Measurements from ENCODE around the gene ACAP3.
A peak's percentile ranks its signal among the peaks of the same experiment; 100 is the strongest.

Gene ACAP3

DNA sequence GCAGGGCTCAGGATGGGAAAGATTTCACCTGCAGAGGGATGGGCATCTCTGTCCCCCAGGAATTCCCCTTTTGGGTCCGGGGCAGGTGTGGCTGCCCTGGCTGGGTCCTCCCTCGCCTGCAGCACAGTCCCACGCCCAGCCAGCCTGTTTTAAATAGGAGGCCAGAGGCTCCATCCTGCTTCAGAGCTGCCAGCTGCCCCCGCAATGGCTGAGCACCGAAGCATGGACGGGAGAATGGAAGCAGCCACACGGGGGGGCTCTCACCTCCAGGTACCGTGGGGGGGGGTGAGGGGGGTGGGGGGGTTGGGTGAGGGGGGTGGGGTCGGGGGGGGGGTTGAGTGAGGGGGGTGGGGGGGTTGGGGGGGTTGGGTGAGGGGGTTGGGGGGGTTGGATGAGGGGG, 23.9 kb downstream of the ACAP3 start:
- no peaks in the 10 kb centered on the region for H3K27me3 Mint-ChIP-seq
- H3K4me1 Mint-ChIP-seq (ENCODE audit: low read depth), result no peaks in the 10 kb centered on the region
- no peak overlapping the region for H3K4me3 Mint-ChIP-seq
- no peaks in the 10 kb centered on the region for H3K9me3 Mint-ChIP-seq (ENCODE audit: low read depth)
- H3K27ac Mint-ChIP-seq, result no peak overlapping the region
- H3K36me3 Mint-ChIP-seq, result no peaks in the 10 kb centered on the region

DNA sequence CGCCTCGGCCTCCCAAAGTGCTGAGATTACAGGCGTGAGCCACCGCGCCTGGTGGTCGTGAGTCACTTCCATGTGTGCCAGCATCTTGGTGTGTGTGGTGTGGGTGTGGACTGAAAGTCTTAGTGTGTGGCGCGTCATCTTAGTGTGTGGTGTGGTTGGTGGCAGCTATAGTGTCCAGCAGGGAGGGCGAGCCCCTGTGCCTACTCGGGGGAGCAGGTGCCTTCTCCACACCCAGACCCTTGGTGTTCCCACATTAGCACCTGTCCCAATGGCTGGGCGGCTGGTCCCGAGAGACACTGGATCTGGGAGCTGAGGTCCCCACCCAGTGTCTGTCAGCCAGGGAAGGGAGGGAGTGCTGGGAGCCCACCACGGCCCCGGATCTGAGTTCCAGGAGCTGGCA, 24.7 kb downstream of the ACAP3 start:
- H3K27ac Mint-ChIP-seq, result no peak overlapping the region
- no peaks in the 10 kb centered on the region for H3K27me3 Mint-ChIP-seq
- H3K36me3 Mint-ChIP-seq, result no peaks in the 10 kb centered on the region
- no peak overlapping the region for H3K4me3 Mint-ChIP-seq
- H3K9me3 Mint-ChIP-seq (ENCODE audit: low read depth), result no peaks in the 10 kb centered on the region
- H3K4me1 Mint-ChIP-seq (ENCODE audit: low read depth), result no peaks in the 10 kb centered on the region

DNA sequence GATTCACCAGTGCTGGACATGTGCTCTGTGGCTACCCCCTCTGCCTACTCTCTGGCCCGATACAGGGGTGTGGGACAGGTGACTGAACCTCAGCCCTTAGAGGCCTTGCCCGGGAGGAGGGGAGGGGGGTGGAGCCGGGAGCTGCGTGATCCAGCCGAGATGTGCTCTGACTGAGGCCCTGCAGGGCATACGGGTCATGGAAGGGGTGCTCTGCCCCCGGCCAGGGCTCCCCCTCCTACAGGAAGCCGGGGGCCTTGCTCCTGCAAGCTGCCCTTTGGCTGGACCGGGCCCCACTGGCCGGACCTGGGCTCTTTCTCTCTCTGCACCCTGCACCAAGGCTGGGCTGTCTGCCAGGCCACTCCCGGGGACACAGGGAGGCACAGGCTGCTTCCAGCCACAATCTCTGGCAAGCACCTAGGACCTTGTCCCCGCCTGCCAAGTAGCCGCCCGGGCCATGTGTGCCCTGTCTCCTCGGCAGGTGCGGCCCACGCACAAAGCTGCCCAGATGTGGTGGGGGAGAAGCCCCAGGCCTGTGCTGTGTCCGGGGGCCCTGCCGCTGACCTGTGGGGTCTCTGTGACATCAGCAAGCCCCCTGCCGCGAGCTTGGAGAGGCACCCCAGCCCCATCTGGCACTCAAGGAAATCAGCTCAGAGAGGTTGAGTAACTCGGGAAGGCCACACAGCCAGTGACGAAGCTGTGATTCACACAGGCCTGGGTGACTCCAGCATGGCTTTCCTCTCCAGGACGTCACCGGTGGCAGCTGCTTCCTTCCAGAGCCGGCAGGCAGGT, 26.0 kb downstream of the ACAP3 start:
- H3K4me3 Mint-ChIP-seq, result no peak overlapping the region
- no peaks in the 10 kb centered on the region for H3K4me1 Mint-ChIP-seq (ENCODE audit: low read depth)
- H3K27ac Mint-ChIP-seq, result no peak overlapping the region

GRCh38 chr1:1280782-1281481, 26.8 kb downstream of the ACAP3 start:
- H3K36me3 Mint-ChIP-seq, result no peaks in the 10 kb centered on the region
- no peak overlapping the region for H3K27ac Mint-ChIP-seq
- no peaks in the 10 kb centered on the region for H3K4me1 Mint-ChIP-seq (ENCODE audit: low read depth)
- no peaks in the 10 kb centered on the region for H3K27me3 Mint-ChIP-seq
- no peak overlapping the region for H3K4me3 Mint-ChIP-seq
- no peaks in the 10 kb centered on the region for H3K9me3 Mint-ChIP-seq (ENCODE audit: low read depth)

More for the DNA sequence above, 26.0 kb downstream of the ACAP3 start:
- no peaks in the 10 kb centered on the region for H3K27me3 Mint-ChIP-seq
- no peaks in the 10 kb centered on the region for H3K36me3 Mint-ChIP-seq
- no peaks in the 10 kb centered on the region for H3K9me3 Mint-ChIP-seq (ENCODE audit: low read depth)

DNA sequence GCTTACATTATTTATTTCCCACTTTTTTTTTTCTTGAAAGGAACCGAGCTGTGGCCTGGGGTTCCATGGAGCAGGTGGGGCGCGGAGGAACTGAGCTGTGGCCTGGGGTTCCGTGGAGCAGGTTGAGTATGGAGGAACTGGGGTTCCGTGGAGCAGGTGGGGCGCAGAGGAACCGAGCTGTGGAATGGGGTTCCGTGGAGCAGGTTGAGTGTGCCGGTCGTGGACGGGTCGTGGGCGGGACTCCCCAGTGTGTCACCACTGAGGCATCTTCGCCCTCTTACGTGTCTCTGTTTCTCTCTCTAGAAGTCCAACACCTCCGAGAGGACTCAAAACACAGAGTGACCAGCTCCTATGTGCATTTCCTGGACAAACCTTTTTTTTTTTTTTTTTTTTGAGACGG, 28.7 kb downstream of the ACAP3 start:
- Mint-ChIP-seq H3K36me3 (no peaks in the 10 kb centered on the region), H3K4me1 (ENCODE audit: low read depth) (peaks cover 4% of the 10 kb centered on the region), H3K27me3 (no peaks in the 10 kb centered on the region), H3K27ac (no peak overlapping the region), H3K9me3 (ENCODE audit: low read depth) (no peaks in the 10 kb centered on the region), H3K4me3 (no peak overlapping the region)

- no peaks in the 10 kb centered on the region for H3K36me3 Mint-ChIP-seq
- H3K27ac Mint-ChIP-seq, result no peak overlapping the region
- H3K27me3 Mint-ChIP-seq, result no peaks in the 10 kb centered on the region
Observed at GRCh38 chr1:1278620-1279019, 29.1 kb downstream of the ACAP3 start.

GRCh38 chr1:1275836-1276235, 31.9 kb downstream of the ACAP3 start:
- Mint-ChIP-seq H3K4me1 (ENCODE audit: low read depth) (peaks cover 22% of the 10 kb centered on the region), H3K9me3 (ENCODE audit: low read depth) (no peaks in the 10 kb centered on the region), H3K4me3 (peak overlapping the region; percentile 66), H3K27me3 (no peaks in the 10 kb centered on the region), H3K27ac (no peak overlapping the region), H3K36me3 (peaks cover 2% of the 10 kb centered on the region)

More at GRCh38 chr1:1278620-1279019, 29.1 kb downstream of the ACAP3 start:
- peaks cover 4% of the 10 kb centered on the region for H3K4me1 Mint-ChIP-seq (ENCODE audit: low read depth)
- H3K4me3 Mint-ChIP-seq, result no peak overlapping the region
- no peaks in the 10 kb centered on the region for H3K9me3 Mint-ChIP-seq (ENCODE audit: low read depth)

DNA sequence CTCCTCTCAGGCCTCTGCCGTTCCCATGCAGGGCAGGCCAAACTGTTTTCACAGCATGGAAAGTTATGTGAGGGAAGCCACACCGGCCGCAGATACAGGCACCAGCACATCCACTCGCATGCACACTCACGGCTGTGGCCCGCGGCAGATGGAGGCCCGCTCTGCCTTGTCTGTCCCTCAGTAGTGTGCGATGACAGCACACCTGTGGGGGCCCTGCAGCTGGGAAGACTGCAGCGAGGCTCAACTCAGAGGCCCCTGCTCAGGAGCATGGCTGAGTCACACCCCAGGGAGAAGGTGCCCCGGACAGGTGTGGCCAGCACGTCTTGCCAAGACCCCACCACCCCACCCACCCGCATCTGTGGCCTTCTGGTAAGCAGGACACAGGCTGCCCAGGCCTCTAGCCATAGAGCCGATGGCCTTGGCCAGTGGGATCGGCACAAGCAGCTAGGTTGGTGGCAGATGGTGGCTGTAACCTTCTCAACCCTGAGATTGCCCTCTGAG, 32.7 kb downstream of the ACAP3 start:
- peak overlapping the region; percentile 73 for H3K4me3 Mint-ChIP-seq
- no peak overlapping the region for H3K27ac Mint-ChIP-seq
- peaks cover 31% of the 10 kb centered on the region for H3K4me1 Mint-ChIP-seq (ENCODE audit: low read depth)
- H3K27me3 Mint-ChIP-seq, result no peaks in the 10 kb centered on the region
- H3K9me3 Mint-ChIP-seq (ENCODE audit: low read depth), result no peaks in the 10 kb centered on the region
- peaks cover 2% of the 10 kb centered on the region for H3K36me3 Mint-ChIP-seq

DNA sequence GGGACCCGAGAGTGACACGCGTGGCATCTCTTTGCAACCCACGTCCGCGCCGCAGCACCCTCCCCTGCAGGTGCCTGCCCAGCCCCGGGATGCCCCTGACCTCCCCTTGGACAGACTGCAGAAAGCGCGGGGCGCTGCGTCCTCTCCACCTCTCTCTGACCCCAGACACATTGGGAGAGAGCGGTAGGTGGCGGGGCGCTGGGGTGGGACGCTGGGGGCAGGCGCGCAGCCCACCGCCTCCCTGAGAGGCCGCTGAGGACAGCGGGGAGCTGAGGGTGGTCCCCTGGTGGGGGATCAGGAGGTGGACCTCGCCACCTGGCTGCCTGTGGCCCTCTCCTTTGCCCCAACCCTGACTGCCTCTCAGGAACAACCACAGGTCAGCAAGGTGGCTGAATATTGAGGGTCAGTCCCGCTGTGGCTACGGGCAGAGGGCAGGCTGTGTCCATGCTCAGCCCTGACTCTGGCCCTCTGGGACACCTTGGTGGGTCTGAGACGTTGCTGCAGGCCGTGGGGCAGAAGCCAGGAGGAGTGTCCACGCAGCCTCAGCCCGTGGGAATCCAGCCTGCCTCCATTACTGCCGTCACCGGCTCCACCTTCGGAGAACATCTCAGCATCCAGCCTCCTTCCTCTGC, 33.3 kb downstream of the ACAP3 start:
- H3K36me3 Mint-ChIP-seq, result peaks cover 2% of the 10 kb centered on the region
- no peaks in the 10 kb centered on the region for H3K27me3 Mint-ChIP-seq
- peak overlapping the region; percentile 73 for H3K4me3 Mint-ChIP-seq
- no peaks in the 10 kb centered on the region for H3K9me3 Mint-ChIP-seq (ENCODE audit: low read depth)
- no peak overlapping the region for H3K27ac Mint-ChIP-seq
- peaks cover 37% of the 10 kb centered on the region for H3K4me1 Mint-ChIP-seq (ENCODE audit: low read depth)

GRCh38 chr1:1273512-1274298, 34.0 kb downstream of the ACAP3 start, which contains the start of gene UBE2J2:
Gene UBE2J2, minus strand, starts transcription at chr1:1273854. Its CDS starts 5,862 bp downstream, at chr1:1267992.
- peaks cover 2% of the 10 kb centered on the region for H3K36me3 Mint-ChIP-seq
- peaks cover 37% of the 10 kb centered on the region for H3K4me1 Mint-ChIP-seq (ENCODE audit: low read depth)
- peak within 1 kb of the TSS; percentile 90 for H3K4me3 Mint-ChIP-seq
- H3K9me3 Mint-ChIP-seq (ENCODE audit: low read depth), result no peaks in the 10 kb centered on the region
- H3K27me3 Mint-ChIP-seq, result no peaks in the 10 kb centered on the region
- peak within 1 kb of the TSS; percentile 81 for H3K27ac Mint-ChIP-seq

GRCh38 chr1:1273209-1273511, 34.6 kb downstream of the ACAP3 start:
- peaks cover 2% of the 10 kb centered on the region for H3K36me3 Mint-ChIP-seq
- peak overlapping the region; percentile 81 for H3K27ac Mint-ChIP-seq
- H3K27me3 Mint-ChIP-seq, result no peaks in the 10 kb centered on the region
- no peaks in the 10 kb centered on the region for H3K9me3 Mint-ChIP-seq (ENCODE audit: low read depth)
- peak overlapping the region; percentile 90 for H3K4me3 Mint-ChIP-seq
- peaks cover 37% of the 10 kb centered on the region for H3K4me1 Mint-ChIP-seq (ENCODE audit: low read depth)

GRCh38 chr1:1272341-1273208, 35.2 kb downstream of the ACAP3 start:
- Mint-ChIP-seq H3K27ac (peak overlapping the region; percentile 81), H3K4me3 (peak overlapping the region; percentile 90), H3K4me1 (ENCODE audit: low read depth) (peaks cover 37% of the 10 kb centered on the region), H3K27me3 (no peaks in the 10 kb centered on the region), H3K36me3 (peaks cover 2% of the 10 kb centered on the region), H3K9me3 (ENCODE audit: low read depth) (no peaks in the 10 kb centered on the region)

GRCh38 chr1:1270813-1271212, 36.9 kb downstream of the ACAP3 start:
- Mint-ChIP-seq H3K9me3 (ENCODE audit: low read depth) (no peaks in the 10 kb centered on the region), H3K27me3 (no peaks in the 10 kb centered on the region), H3K4me3 (peak overlapping the region; percentile 85), H3K36me3 (peaks cover 2% of the 10 kb centered on the region), H3K27ac (peak overlapping the region; percentile 86), H3K4me1 (ENCODE audit: low read depth) (peaks cover 38% of the 10 kb centered on the region)

DNA sequence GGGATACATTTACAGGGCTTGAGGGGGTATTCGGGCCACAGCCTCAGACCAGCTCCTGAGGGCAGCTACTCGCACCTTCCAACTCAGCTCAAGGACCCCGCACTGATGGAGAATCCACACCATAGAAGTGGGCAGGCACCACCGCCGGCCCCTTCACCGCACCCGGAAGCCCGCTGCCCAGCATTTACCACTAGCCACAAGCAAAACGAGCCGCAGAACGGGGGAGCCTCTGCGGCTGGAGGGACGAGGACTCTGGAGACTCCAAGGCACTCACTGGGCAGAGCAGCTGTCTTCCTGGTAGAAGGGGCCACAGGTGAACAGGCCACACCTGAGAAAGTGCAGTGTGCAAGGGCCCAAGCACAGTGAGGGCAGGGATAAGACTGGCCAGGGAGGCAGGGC, 39.4 kb downstream of the ACAP3 start:
- no peak overlapping the region for H3K4me3 Mint-ChIP-seq
- peaks cover 37% of the 10 kb centered on the region for H3K4me1 Mint-ChIP-seq (ENCODE audit: low read depth)
- no peaks in the 10 kb centered on the region for H3K27me3 Mint-ChIP-seq
- peaks cover 2% of the 10 kb centered on the region for H3K36me3 Mint-ChIP-seq
- H3K9me3 Mint-ChIP-seq (ENCODE audit: low read depth), result no peaks in the 10 kb centered on the region
- no peak overlapping the region for H3K27ac Mint-ChIP-seq

Measured in activated naive CD8-positive, alpha-beta T cell (primary cell).